ENCODE results near the gene HMGCLL1.

The HMGCLL1 gene

DNA sequence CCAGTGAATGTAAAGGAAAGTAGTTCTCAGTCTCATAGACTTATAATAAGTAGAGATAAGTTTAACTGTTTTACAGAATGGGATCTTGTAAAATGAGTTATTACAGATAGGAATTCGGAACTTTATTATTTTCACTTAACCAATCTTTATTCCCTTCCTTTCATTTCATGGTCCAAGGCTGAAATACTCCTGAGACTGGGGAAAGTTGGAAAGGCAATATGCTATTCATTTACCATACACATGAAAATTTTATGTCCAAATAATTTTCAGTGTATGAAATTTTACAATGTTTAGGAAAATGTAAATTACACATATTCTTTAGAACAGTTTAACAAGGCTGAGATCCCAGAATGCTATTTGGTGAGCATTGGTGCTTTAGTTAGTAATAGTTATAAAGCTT lies 62.3 kb downstream of the HMGCLL1 start:
- no peaks in the 10 kb centered on the region for H3K27me3 Mint-ChIP-seq
- H3K9me3 Mint-ChIP-seq, result peaks cover 0 to 13% of the 10 kb centered on the region in 2 donors
- no peak for DNase-seq
- no peak for ATAC-seq (replicated peaks)
- H3K27ac Mint-ChIP-seq, result no peak overlapping the region
- no peaks in the 10 kb centered on the region for H3K36me3 Mint-ChIP-seq (ENCODE audit: insufficient read depth)
- no peaks in the 10 kb centered on the region for H3K4me1 Mint-ChIP-seq (ENCODE audit: low read depth in 2 of 2)
- no peak overlapping the region for H3K4me3 Mint-ChIP-seq

DNA sequence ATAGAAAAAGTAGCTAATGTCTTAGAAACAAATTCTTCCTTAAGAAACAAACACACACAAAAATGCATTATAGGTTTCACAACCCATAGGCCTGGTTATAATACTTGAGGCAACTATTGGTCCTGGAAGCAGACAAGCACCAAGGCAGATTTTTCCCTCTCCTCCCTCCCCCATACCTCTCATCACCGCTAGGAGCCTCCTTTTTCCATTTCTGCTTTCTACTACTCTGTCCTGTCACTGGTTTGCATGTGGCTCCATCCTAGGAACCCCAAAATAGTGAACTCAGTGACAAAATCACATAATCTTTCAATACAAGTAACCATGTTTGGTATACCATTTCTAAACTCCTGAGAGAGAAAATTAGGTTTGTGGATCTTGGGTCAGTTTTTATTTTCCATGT lies 66.1 kb downstream of the HMGCLL1 start:
- H3K27ac Mint-ChIP-seq, result no peak overlapping the region
- H3K27me3 Mint-ChIP-seq, result no peaks in the 10 kb centered on the region
- H3K9me3 Mint-ChIP-seq, result peaks cover 3 to 4% of the 10 kb centered on the region in 2 donors
- DNase-seq, result no peak
- H3K4me1 Mint-ChIP-seq (ENCODE audit: low read depth in 2 of 2), result no peaks in the 10 kb centered on the region
- ATAC-seq (replicated peaks), result no peak
- no peak overlapping the region for H3K4me3 Mint-ChIP-seq
- no peaks in the 10 kb centered on the region for H3K36me3 Mint-ChIP-seq (ENCODE audit: insufficient read depth)

DNA sequence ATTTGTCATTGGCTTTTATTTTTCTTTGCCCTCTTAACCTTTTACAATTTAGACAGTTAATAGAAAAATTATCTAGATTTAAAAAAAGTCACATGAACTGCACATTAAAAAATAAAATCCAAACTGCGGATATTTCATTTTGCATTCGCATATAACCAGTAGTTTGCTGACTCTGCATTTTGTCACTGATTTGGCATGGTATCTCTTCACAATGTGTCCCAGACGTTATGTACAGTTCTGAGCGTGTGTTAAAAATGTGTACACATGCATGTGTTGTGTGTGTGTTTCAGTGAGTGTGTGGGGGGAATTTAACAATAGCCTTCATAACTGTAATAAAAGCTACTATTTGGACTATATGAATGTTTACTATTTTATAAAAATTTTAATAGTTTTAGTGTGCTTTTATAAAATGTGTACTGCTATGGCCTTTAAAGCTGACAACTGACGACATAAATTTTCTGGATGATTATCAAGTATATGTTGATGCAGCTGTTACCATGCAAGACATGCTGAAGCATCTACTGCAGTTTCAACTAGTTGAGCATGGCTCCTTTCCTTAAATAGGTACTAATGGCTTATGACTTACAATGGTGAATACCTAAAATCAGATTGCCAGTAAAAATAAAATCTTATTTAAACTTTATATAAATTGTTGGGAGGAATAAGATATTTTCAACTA lies 67.7 kb downstream of the HMGCLL1 start:
- no peak overlapping the region for H3K27ac Mint-ChIP-seq

DNA sequence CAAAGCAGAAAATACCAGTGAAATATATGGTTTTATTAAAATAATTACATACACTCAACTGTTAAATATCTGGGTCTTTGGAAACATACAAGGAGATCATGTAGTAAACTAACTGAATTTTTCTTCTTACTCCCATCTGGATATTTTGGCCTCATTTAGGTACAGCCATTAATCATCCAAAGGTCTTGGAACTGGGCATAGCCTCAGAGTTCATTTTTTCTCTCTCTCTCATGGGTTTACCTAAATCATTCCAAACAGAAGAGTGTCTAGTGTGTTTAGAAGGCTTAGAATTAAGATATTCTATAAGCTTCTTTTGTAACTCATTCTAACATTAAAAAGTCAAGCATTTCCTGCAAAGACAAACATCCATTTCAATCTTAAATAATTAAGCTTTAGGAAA lies 79.4 kb downstream of the HMGCLL1 start:
- H3K4me1 Mint-ChIP-seq (ENCODE audit: low read depth in 2 of 2), result no peaks in the 10 kb centered on the region

More for the DNA sequence above, 67.7 kb downstream of the HMGCLL1 start:
- Mint-ChIP-seq H3K36me3 (ENCODE audit: insufficient read depth) (no peaks in the 10 kb centered on the region), H3K4me3 (no peak overlapping the region), H3K27me3 (no peaks in the 10 kb centered on the region), H3K9me3 (peaks cover 2 to 4% of the 10 kb centered on the region in 2 donors), H3K4me1 (ENCODE audit: low read depth in 2 of 2) (no peaks in the 10 kb centered on the region)
- ATAC-seq (replicated peaks) (no peak), DNase-seq (no peak)

DNA sequence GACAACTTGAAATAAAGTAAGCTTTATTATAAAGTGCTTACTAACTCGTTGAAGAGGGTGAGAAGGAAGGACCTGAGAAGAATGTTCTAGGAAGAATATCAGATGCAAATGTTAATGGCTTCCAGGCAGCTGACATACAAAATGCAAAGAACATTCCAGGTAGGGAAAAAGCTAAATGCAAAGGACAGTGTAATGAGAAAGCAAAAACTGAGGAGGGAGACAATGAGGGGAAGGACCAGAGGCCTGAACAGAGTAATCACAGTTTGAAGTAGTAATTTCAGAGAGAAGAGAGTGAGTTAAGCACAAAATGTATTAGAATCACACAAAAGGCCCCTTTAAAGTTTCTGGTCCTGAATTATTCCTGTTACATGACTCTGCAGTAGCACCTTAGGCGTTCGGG lies 81.3 kb downstream of the HMGCLL1 start:
- Mint-ChIP-seq H3K36me3 (ENCODE audit: insufficient read depth) (no peaks in the 10 kb centered on the region), H3K4me3 (no peak overlapping the region), H3K9me3 (peaks cover 5 to 25% of the 10 kb centered on the region in 2 donors), H3K27me3 (no peaks in the 10 kb centered on the region), H3K27ac (no peak overlapping the region), H3K4me1 (ENCODE audit: low read depth in 2 of 2) (no peaks in the 10 kb centered on the region)
- ATAC-seq (replicated peaks) (no peak), DNase-seq (no peak)

More for the DNA sequence above, 79.4 kb downstream of the HMGCLL1 start:
- Mint-ChIP-seq H3K36me3 (ENCODE audit: insufficient read depth) (no peaks in the 10 kb centered on the region), H3K9me3 (peaks cover 10 to 23% of the 10 kb centered on the region in 2 donors), H3K27me3 (no peaks in the 10 kb centered on the region), H3K27ac (no peak overlapping the region), H3K4me3 (no peak overlapping the region)
- no peak for DNase-seq
- no peak for ATAC-seq (replicated peaks)

DNA sequence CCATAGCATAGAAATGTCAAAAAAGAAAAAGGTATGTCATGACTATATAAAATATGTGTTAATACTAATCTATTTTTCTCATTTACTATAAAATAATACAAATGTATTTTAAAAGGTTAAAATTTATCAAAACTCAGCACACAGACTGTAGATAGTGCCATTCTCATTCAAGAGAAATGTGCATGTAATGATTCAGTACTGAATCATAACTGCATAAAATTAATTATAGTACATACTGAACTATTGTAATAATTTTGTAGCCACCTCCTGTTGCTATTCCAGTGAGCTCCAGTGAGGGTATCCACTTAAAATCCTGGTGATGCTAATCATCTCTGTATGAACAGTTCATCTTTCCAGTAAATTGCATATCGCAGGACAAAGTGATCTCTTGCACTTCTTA lies 82.8 kb downstream of the HMGCLL1 start:
- H3K9me3 Mint-ChIP-seq, result peaks cover 11 to 31% of the 10 kb centered on the region in 2 donors

DNA sequence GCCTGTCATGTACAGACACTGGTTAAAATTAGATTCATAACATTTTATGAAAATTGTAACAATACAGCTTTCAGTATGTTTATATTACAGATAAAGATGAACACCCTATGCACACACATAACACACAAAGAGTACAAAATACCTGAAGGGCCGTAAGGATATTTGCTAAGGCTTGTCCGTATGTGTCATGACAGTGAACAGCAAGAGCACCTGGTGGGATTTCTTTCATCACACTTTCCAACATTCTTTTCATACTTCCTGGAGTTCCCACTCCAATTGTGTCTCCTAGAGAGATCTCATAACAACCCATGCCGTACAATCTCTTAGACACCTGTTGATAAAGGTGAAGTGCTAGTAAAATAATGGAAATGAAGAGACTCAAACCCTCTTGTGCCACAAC lies 83.7 kb downstream of the HMGCLL1 start:
- ATAC-seq (replicated peaks), result no peak
- no peak overlapping the region for H3K27ac Mint-ChIP-seq
- H3K36me3 Mint-ChIP-seq (ENCODE audit: insufficient read depth), result no peaks in the 10 kb centered on the region

More for the DNA sequence above, 82.8 kb downstream of the HMGCLL1 start:
- no peaks in the 10 kb centered on the region for H3K27me3 Mint-ChIP-seq
- H3K4me3 Mint-ChIP-seq, result no peak overlapping the region
- DNase-seq, result no peak
- no peak overlapping the region for H3K27ac Mint-ChIP-seq
- no peaks in the 10 kb centered on the region for H3K4me1 Mint-ChIP-seq (ENCODE audit: low read depth in 2 of 2)
- no peak for ATAC-seq (replicated peaks)
- no peaks in the 10 kb centered on the region for H3K36me3 Mint-ChIP-seq (ENCODE audit: insufficient read depth)

DNA sequence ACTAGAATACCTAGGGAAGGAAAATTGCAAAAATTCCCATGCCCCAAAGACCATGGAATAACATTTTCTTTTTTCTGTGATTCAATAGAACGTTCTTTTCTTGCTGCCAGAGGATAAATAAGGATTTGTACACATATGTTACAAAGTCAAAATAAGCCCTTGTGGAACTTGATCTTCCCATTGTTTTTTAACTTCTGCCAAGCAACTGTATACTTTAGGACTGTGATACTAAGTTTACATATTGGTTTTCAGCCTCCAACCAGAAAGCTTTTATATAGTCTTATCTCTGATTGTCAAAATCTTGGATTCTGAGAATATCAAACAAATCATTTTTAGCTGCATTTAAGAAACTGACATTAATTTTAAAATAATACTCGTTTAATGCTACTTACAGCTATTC lies 84.6 kb downstream of the HMGCLL1 start:
- no peaks in the 10 kb centered on the region for H3K4me1 Mint-ChIP-seq (ENCODE audit: low read depth in 2 of 2)

More for the DNA sequence above, 83.7 kb downstream of the HMGCLL1 start:
- Mint-ChIP-seq H3K4me3 (no peak overlapping the region), H3K27me3 (no peaks in the 10 kb centered on the region), H3K4me1 (ENCODE audit: low read depth in 2 of 2) (no peaks in the 10 kb centered on the region), H3K9me3 (peaks cover 11 to 23% of the 10 kb centered on the region in 2 donors)
- DNase-seq, result no peak

DNA sequence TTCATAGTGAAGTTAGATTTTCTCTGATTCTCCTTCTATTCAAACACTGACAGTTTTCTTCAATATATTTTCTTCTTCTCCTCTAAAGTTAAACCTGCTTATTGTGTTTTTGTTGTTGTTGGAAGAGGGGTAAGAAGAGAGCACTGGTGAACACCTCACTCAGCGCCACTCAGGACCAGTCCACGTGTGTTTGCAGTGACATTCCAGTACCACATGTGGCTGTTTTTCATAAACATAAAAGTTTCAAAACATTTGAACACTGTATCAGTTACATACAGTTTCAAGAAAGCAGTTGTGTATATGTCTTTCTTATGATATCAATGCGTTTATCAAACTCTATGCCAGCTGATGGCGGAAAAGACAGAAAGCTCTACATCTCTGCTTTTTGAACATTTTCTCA lies 86.7 kb downstream of the HMGCLL1 start:
- no peaks in the 10 kb centered on the region for H3K27me3 Mint-ChIP-seq
- no peaks in the 10 kb centered on the region for H3K36me3 Mint-ChIP-seq (ENCODE audit: insufficient read depth)
- peaks cover 9 to 14% of the 10 kb centered on the region in 2 donors for H3K9me3 Mint-ChIP-seq
- H3K27ac Mint-ChIP-seq, result no peak overlapping the region
- no peaks in the 10 kb centered on the region for H3K4me1 Mint-ChIP-seq (ENCODE audit: low read depth in 2 of 2)
- H3K4me3 Mint-ChIP-seq, result no peak overlapping the region
- ATAC-seq (replicated peaks) (no peak), DNase-seq (no peak)

More for the DNA sequence above, 84.6 kb downstream of the HMGCLL1 start:
- no peaks in the 10 kb centered on the region for H3K27me3 Mint-ChIP-seq
- DNase-seq, result no peak
- no peaks in the 10 kb centered on the region for H3K36me3 Mint-ChIP-seq (ENCODE audit: insufficient read depth)
- peaks cover 11 to 16% of the 10 kb centered on the region in 2 donors for H3K9me3 Mint-ChIP-seq
- ATAC-seq (replicated peaks), result no peak
- H3K27ac Mint-ChIP-seq, result no peak overlapping the region
- no peak overlapping the region for H3K4me3 Mint-ChIP-seq

DNA sequence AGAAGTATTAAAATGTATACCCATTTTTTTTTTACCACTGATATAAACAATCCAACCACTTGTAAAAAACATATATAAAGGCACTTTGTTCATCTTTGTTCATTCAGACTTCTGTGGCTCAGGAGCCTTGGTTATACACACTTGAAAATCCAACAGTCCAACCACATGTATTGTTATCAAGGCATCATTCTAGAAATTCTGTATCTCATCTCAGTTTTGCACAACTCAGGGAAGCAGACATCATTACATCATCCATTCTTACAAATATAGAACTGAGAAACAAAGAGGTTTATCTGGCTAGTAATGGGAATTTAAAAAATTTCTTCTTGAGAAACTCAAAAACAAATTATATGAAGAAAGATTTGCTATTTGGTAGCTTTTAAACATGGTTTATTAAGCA lies 88.1 kb downstream of the HMGCLL1 start:
- no peak overlapping the region for H3K4me3 Mint-ChIP-seq
- no peaks in the 10 kb centered on the region for H3K27me3 Mint-ChIP-seq
- ATAC-seq (replicated peaks) (no peak), DNase-seq (no peak)
- H3K27ac Mint-ChIP-seq, result no peak overlapping the region
- H3K9me3 Mint-ChIP-seq, result peaks cover 9 to 14% of the 10 kb centered on the region in 2 donors
- no peaks in the 10 kb centered on the region for H3K36me3 Mint-ChIP-seq (ENCODE audit: insufficient read depth)
- no peaks in the 10 kb centered on the region for H3K4me1 Mint-ChIP-seq (ENCODE audit: low read depth in 2 of 2)

DNA sequence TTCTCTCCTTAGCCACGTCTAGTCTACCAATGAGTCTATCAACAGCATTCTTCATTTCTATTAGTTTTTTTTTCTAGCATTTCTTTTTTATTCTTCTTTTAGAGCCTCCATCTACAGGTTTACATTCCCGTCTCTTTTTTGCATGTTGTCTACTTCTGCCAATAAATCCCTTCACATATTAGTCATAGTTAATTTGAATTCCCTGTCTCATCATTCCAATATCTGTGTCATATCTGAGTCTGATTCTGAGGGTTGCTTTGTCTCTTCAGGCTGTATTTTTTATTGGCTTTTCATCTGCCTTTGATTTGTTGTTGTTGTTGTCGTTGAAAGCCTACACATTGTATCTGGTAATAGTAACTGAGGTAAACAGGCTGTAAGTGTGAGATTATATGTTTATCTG lies 104.6 kb downstream of the HMGCLL1 start:
- H3K36me3 Mint-ChIP-seq (ENCODE audit: insufficient read depth), result peaks cover 2% of the 10 kb centered on the region
- no peak overlapping the region for H3K27ac Mint-ChIP-seq
- no peak for ATAC-seq (replicated peaks)
- no peak for DNase-seq
- peaks cover 8 to 11% of the 10 kb centered on the region in 2 donors for H3K9me3 Mint-ChIP-seq
- H3K4me3 Mint-ChIP-seq, result no peak overlapping the region
- no peaks in the 10 kb centered on the region for H3K4me1 Mint-ChIP-seq (ENCODE audit: low read depth in 2 of 2)
- H3K27me3 Mint-ChIP-seq, result no peaks in the 10 kb centered on the region

DNA sequence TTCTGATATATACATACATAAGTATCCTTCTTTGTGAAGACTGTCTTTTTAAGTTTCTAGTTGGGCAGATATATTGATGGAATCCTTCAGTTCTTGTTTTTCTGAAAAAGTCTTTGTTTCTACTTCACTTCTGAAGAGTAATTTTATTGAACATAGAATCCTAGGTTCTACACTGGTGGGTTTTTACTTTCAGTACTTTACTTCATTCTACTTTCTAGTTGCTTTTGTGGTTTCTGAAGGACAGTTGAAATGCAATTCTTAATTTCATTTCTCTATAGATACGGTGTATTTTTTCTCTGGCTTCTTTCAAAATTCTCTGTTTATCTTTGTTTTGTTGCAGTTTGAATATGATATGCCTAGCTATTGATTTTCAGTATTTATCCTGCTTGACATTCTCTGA lies 105.3 kb downstream of the HMGCLL1 start:
- Mint-ChIP-seq H3K9me3 (peaks cover 8 to 11% of the 10 kb centered on the region in 2 donors), H3K36me3 (ENCODE audit: insufficient read depth) (peaks cover 2% of the 10 kb centered on the region), H3K27ac (no peak overlapping the region), H3K4me3 (no peak overlapping the region), H3K27me3 (no peaks in the 10 kb centered on the region), H3K4me1 (ENCODE audit: low read depth in 2 of 2) (no peaks in the 10 kb centered on the region)
- no peak for ATAC-seq (replicated peaks)
- no peak for DNase-seq

DNA sequence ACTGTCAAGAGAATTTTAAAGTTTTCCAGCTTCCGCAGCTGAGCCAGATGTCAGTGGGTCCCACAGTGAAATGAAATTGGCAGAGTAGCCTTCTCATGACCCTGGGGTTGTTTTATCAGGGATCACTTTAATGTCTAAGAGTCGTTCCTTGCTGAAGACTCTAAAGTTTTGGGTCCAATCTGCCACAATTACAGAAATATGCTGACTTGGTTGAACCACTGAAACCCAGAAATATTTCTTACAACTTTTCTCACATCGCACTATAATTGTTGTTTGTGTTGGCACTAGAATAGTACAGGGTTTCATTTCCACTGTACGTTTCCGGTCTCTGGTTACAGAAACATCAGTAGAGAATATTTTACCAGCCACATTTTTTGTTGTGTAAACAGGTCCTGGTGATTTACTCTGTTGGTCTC lies 109.0 kb downstream of the HMGCLL1 start:
- Mint-ChIP-seq H3K4me3 (no peak overlapping the region), H3K36me3 (ENCODE audit: insufficient read depth) (peaks cover 2% of the 10 kb centered on the region), H3K27ac (no peak overlapping the region), H3K4me1 (ENCODE audit: low read depth in 2 of 2) (no peaks in the 10 kb centered on the region), H3K9me3 (peaks cover 12 to 24% of the 10 kb centered on the region in 2 donors), H3K27me3 (no peaks in the 10 kb centered on the region)
- DNase-seq, result no peak
- no peak for ATAC-seq (replicated peaks)

DNA sequence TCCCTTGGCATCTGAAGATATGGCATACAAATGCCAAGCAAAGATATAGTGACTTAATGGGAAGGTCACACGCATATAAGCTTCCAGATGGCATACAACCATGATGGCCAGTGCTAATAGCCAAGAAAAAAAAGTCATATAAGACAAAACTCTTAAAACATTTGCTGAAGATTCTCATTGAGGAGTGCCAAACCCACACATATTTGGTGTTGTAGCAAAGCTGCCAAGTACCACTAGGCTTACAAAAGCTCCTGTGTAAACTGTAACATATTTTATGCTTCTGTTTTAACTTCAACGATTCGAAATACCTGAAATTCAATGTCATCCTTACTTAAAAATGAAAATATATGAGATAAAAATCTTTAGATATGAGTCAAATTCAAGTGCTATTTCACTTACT lies 123.0 kb downstream of the HMGCLL1 start:
- no peak for ATAC-seq (replicated peaks)
- Mint-ChIP-seq H3K9me3 (peaks cover 6 to 10% of the 10 kb centered on the region in 2 donors), H3K36me3 (ENCODE audit: insufficient read depth) (no peaks in the 10 kb centered on the region), H3K4me1 (ENCODE audit: low read depth in 2 of 2) (no peaks in the 10 kb centered on the region), H3K4me3 (no peak overlapping the region), H3K27ac (no peak overlapping the region), H3K27me3 (no peaks in the 10 kb centered on the region)
- DNase-seq, result no peak
